ENCODE data around the gene SOD2. TPM values are rescaled to one million over a fixed set of nuclear protein-coding genes. Genes with fewer than 3 reads are reported as not detected.

SOD2 gene
- polyA plus RNA-seq, 3 donors = 121 to 123 (median 121) TPM

DNA sequence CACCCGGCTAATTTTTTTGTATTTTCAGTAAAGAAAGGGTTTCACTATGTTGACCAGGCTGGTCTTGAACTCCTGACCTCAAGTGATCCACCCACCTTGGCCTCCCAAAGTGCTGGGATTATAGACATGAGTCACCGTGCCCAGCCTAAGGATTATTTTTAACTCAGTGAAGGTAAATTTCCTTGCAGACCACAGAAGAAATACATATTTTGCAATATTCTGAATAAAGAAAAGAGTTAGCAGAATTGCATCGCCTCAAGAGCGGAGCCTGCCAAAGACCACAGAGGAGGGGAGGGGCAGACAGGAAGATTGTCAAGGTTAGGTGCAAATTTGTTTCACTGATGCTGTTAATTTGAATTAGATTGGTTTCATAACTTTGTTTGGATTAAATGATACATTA, 47.4 kb downstream of the SOD2 start:
- DNase-seq (ENCODE audit: low read depth in 3 of 3, low spot score in 2 of 3) = no peak

Other genes with a start within 250 kb of the SOD2 start
- gene WTAP, start 34.3 kb upstream of the SOD2 start, polyA plus RNA-seq (ENCODE audit: insufficient read length in 3 of 3) = 100 to 1,000 TPM; 136 to 145 (median 138) TPM
- gene ACAT2, start 68.8 kb upstream of the SOD2 start, polyA plus RNA-seq (ENCODE audit: insufficient read length in 3 of 3) = 10 to 100 TPM; 54.7 to 64.8 (median 59.7) TPM
- gene TCP1, start 96.4 kb upstream of the SOD2 start, polyA plus RNA-seq (ENCODE audit: insufficient read length in 3 of 3) = 100 to 1,000 TPM; 251 to 275 (median 261) TPM
- gene MRPL18, start 97.2 kb upstream of the SOD2 start, polyA plus RNA-seq (ENCODE audit: insufficient read length in 3 of 3) = 10 to 100 TPM; 59.7 to 73.3 (median 62.8) TPM
- 1 to 10 TPM in 1 of 3 donors, under 1 TPM in 2; 0.25 to 1.6 (median 0.36) TPM for gene PNLDC1, start 107.0 kb upstream of the SOD2 start, polyA plus RNA-seq (ENCODE audit: insufficient read length in 3 of 3)
- gene MAS1, start 197.7 kb upstream of the SOD2 start, polyA plus RNA-seq (ENCODE audit: insufficient read length in 3 of 3) = under 1 TPM in 2 of 3 donors, not detected in 1; 0.01 to 0.03 TPM

All from right renal cortex interstitium (tissue), 3 donors.